ENCODE data around the gene AKAP8L.

AKAP8L gene

GRCh38 chr19:15332311-15332996 is 86.3 kb downstream of the AKAP8L start, which contains the start of gene BRD4:
BRD4 (minus strand) TSS chr19:15332539; CDS start chr19:15273099, 59,440 bp downstream.
- DNase-seq (ENCODE audit: insufficient read length, low spot score) (peak; percentile 77), FAIRE-seq (no peak)
- TF ChIP-seq, protein P1, sequence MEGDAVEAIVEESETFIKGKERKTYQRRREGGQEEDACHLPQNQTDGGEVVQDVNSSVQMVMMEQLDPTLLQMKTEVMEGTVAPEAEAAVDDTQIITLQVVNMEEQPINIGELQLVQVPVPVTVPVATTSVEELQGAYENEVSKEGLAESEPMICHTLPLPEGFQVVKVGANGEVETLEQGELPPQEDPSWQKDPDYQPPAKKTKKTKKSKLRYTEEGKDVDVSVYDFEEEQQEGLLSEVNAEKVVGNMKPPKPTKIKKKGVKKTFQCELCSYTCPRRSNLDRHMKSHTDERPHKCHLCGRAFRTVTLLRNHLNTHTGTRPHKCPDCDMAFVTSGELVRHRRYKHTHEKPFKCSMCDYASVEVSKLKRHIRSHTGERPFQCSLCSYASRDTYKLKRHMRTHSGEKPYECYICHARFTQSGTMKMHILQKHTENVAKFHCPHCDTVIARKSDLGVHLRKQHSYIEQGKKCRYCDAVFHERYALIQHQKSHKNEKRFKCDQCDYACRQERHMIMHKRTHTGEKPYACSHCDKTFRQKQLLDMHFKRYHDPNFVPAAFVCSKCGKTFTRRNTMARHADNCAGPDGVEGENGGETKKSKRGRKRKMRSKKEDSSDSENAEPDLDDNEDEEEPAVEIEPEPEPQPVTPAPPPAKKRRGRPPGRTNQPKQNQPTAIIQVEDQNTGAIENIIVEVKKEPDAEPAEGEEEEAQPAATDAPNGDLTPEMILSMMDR (IDR thresholded peaks at IDR 0.05; ENCODE audit: insufficient read depth, missing control alignments): no peak

DNA sequence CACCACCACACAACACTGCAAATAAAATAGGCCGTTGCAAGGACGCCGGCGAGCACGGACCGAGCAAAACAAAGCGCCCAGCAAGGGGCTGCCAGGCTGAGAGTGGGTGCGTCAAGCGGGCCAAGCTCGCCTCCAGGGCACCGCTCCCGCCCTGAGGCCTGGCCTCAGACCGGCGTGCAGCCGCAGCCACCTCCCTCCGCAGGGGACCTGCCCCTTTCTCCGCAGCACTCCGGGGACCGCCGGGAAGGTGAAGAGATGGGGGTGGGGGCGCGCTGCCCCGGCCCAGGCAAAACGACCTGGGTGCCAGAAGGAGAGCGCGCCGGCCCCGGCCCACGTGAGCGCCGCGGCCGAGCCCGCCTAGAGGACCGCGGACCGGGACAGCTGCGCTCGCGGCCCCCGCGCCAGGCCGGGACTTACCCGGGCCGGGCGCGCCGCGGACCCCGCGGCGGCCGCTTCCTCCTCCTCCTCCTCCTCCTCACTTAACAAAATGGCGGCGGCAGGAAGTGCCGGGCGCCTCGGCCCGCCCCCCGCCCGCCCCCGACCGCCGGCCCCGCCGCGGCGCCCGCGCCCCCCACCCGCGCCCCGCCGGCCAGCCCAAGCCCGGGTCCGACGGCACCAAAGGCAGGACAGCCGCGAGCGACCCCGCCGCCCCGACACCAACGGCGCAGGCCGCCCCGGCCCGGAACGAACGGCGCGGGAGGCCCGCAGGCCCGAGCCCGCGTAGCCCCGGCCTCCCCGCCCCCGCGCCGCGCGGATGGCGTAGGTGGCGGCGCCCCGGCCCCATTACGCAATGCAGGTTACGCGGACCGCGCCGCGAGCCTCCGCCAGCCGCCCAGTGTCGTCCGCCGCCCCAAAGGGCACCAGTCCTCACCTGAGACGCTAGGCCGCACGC is 87.1 kb downstream of the AKAP8L start:
- no peak for FAIRE-seq
- TF ChIP-seq, protein P1 (IDR thresholded peaks at IDR 0.05; ENCODE audit: insufficient read depth, missing control alignments): no peak
- no peak for DNase-seq (ENCODE audit: insufficient read length, low spot score)

GRCh38 chr19:15330801-15331418 is 87.9 kb downstream of the AKAP8L start:
- FAIRE-seq (no peak), DNase-seq (ENCODE audit: insufficient read length, low spot score) (no peak)
- TF ChIP-seq, protein P1 (IDR thresholded peaks at IDR 0.05; ENCODE audit: insufficient read depth, missing control alignments): no peak
